ENCODE measurements around the gene CBR3.
"Not testable (repeated sequence)": the region's sequence is repeated elsewhere in the genome, so short reads cannot be mapped to it uniquely, and the experiment has no call there.

CBR3 gene

DNA sequence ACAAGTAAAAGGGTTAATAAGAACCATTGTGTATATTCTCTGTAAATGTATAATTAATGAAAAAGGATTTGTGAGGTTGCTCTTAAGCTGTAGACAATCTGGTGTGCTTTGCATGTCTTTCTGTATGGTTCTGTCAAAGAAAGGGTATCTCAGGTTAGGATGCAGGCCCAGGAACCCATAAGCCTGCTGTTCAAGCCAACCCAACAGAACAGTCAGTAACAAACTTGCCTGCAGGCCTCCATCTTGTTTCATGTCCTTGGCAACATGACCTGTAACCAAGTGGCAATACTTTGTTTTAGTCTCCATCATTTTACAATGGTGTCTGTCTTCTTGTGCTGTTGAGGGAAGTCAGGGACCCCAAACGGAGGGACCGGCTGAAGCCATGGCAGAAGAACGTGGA lies 35.9 kb upstream of the CBR3 start:
- no peak for TF ChIP-seq TCF4 (CRISPR knock-in tag; IDR thresholded peaks at IDR 0.05; ENCODE audit: borderline replicate concordance)
- no peak for TF ChIP-seq TOX (CRISPR knock-in tag; IDR thresholded peaks at IDR 0.05; ENCODE audit: borderline replicate concordance)
- no peak for TF ChIP-seq ESRRG (CRISPR knock-in tag; IDR thresholded peaks at IDR 0.05)
- TF ChIP-seq PPARA (CRISPR knock-in tag; IDR thresholded peaks at IDR 0.05; ENCODE audit: borderline replicate concordance): no peak
- TF ChIP-seq BACH2 (CRISPR knock-in tag; IDR thresholded peaks at IDR 0.05; ENCODE audit: borderline replicate concordance): no peak
- TF ChIP-seq ISL1 (CRISPR knock-in tag; IDR thresholded peaks at IDR 0.05): no peak
- TF ChIP-seq ZNF565 (CRISPR knock-in tag; conservative IDR thresholded peaks at IDR 0.05; ENCODE audit: low read depth): no peak
- TF ChIP-seq TSHZ2 (CRISPR knock-in tag; IDR thresholded peaks at IDR 0.05): no peak
- TF ChIP-seq, protein P1, sequence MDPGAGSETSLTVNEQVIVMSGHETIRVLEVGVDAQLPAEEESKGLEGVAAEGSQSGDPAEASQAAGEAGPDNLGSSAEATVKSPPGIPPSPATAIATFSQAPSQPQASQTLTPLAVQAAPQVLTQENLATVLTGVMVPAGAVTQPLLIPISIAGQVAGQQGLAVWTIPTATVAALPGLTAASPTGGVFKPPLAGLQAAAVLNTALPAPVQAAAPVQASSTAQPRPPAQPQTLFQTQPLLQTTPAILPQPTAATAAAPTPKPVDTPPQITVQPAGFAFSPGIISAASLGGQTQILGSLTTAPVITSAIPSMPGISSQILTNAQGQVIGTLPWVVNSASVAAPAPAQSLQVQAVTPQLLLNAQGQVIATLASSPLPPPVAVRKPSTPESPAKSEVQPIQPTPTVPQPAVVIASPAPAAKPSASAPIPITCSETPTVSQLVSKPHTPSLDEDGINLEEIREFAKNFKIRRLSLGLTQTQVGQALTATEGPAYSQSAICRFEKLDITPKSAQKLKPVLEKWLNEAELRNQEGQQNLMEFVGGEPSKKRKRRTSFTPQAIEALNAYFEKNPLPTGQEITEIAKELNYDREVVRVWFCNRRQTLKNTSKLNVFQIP (CRISPR knock-in tag; IDR thresholded peaks at IDR 0.05; ENCODE audit: borderline replicate concordance, low read depth): no peak
- TF ChIP-seq, protein P2, sequence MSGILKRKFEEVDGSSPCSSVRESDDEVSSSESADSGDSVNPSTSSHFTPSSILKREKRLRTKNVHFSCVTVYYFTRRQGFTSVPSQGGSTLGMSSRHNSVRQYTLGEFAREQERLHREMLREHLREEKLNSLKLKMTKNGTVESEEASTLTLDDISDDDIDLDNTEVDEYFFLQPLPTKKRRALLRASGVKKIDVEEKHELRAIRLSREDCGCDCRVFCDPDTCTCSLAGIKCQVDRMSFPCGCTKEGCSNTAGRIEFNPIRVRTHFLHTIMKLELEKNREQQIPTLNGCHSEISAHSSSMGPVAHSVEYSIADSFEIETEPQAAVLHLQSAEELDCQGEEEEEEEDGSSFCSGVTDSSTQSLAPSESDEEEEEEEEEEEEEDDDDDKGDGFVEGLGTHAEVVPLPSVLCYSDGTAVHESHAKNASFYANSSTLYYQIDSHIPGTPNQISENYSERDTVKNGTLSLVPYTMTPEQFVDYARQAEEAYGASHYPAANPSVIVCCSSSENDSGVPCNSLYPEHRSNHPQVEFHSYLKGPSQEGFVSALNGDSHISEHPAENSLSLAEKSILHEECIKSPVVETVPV (CRISPR knock-in tag; IDR thresholded peaks at IDR 0.05): no peak
- no peak for TF ChIP-seq OSR1 (CRISPR knock-in tag; IDR thresholded peaks at IDR 0.05)
- TF ChIP-seq, protein P3, sequence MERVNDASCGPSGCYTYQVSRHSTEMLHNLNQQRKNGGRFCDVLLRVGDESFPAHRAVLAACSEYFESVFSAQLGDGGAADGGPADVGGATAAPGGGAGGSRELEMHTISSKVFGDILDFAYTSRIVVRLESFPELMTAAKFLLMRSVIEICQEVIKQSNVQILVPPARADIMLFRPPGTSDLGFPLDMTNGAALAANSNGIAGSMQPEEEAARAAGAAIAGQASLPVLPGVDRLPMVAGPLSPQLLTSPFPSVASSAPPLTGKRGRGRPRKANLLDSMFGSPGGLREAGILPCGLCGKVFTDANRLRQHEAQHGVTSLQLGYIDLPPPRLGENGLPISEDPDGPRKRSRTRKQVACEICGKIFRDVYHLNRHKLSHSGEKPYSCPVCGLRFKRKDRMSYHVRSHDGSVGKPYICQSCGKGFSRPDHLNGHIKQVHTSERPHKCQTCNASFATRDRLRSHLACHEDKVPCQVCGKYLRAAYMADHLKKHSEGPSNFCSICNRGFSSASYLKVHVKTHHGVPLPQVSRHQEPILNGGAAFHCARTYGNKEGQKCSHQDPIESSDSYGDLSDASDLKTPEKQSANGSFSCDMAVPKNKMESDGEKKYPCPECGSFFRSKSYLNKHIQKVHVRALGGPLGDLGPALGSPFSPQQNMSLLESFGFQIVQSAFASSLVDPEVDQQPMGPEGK (CRISPR knock-in tag; IDR thresholded peaks at IDR 0.05; ENCODE audit: borderline replicate concordance): no peak
- no peak for ATAC-seq

- ATAC-seq: not testable (repeated sequence)
Observed at GRCh38 chr21:36099695-36100211, 35.1 kb upstream of the CBR3 start.

GRCh38 chr21:36100971-36101641 lies 33.8 kb upstream of the CBR3 start:
- no peak for ATAC-seq
- no peak for TF ChIP-seq ARNTL (CRISPR knock-in tag; IDR thresholded peaks at IDR 0.05; ENCODE audit: borderline replicate concordance, low read depth)
- no peak for TF ChIP-seq ZFP30 (CRISPR knock-in tag; IDR thresholded peaks at IDR 0.05)
- no peak for TF ChIP-seq ZFP3 (CRISPR knock-in tag; IDR thresholded peaks at IDR 0.05)
- TF ChIP-seq ESRRG (CRISPR knock-in tag; IDR thresholded peaks at IDR 0.05): no peak
- no peak for TF ChIP-seq ISL1 (CRISPR knock-in tag; IDR thresholded peaks at IDR 0.05)
- no peak for TF ChIP-seq TSHZ2 (CRISPR knock-in tag; IDR thresholded peaks at IDR 0.05)
- no peak for TF ChIP-seq GLIS3 (CRISPR knock-in tag; IDR thresholded peaks at IDR 0.05)
- TF ChIP-seq CSDC2 (CRISPR knock-in tag; IDR thresholded peaks at IDR 0.05): no peak
- TF ChIP-seq, protein P2 (CRISPR knock-in tag; IDR thresholded peaks at IDR 0.05): no peak
- TF ChIP-seq BACH2 (CRISPR knock-in tag; IDR thresholded peaks at IDR 0.05; ENCODE audit: borderline replicate concordance): no peak
- no peak for TF ChIP-seq TOX (CRISPR knock-in tag; IDR thresholded peaks at IDR 0.05; ENCODE audit: borderline replicate concordance)
- no peak for TF ChIP-seq ZNF8 (CRISPR knock-in tag; IDR thresholded peaks at IDR 0.05)
- no peak for TF ChIP-seq PPARA (CRISPR knock-in tag; IDR thresholded peaks at IDR 0.05; ENCODE audit: borderline replicate concordance)
- no peak for TF ChIP-seq ZNF70 (CRISPR knock-in tag; IDR thresholded peaks at IDR 0.05)
- TF ChIP-seq, protein P1 (CRISPR knock-in tag; IDR thresholded peaks at IDR 0.05; ENCODE audit: borderline replicate concordance, low read depth): no peak
- TF ChIP-seq SNAI2 (CRISPR knock-in tag; IDR thresholded peaks at IDR 0.05): no peak
- TF ChIP-seq ZNF565 (CRISPR knock-in tag; conservative IDR thresholded peaks at IDR 0.05; ENCODE audit: low read depth): no peak

All from SK-N-SH treated with all-trans-retinoic acid at 6 μM for 48 hours (cell line).